Liver (tissue), 9 donors: ENCODE measurements around the gene C1D. TPM values are rescaled to one million over a fixed set of nuclear protein-coding genes. Genes with fewer than 3 reads are reported as not detected.

Experiments
- DNase-seq: peaks from one replicate; pipeline ENCODE4 v3.0.0-alpha.2; 2017; ENCODE audit warnings: low spot score
- H3K27ac ChIP-seq, 2 donors: one replicate each; pipeline ENCODE4 v1.7.0; 2013; ENCODE audit warnings: inconsistent platforms in 2 of 2, low read length in 2 of 2, control low read depth in 1 of 2, low read depth in 1 of 2, mild to moderate bottlenecking in 1 of 2
- H3K27me3 ChIP-seq, 4 donors: one replicate each; pipeline versions ENCODE4 v1.6.1 to v1.7.0; 2013; ENCODE audit warnings: low read length in 3 of 4, inconsistent platforms in 1 of 4, mild to moderate bottlenecking in 1 of 4, moderate library complexity in 1 of 4; ENCODE audit not compliant: control insufficient read depth in 4 of 4, insufficient read depth in 4 of 4
- H3K36me3 ChIP-seq, 4 donors: one replicate each; pipeline versions ENCODE4 v1.6.1 to v1.7.0; 2013; ENCODE audit warnings: low read length in 3 of 4, mild to moderate bottlenecking in 3 of 4, low read depth in 1 of 4, moderate library complexity in 1 of 4; ENCODE audit not compliant: control insufficient read depth in 4 of 4, insufficient read depth in 3 of 4
- H3K4me1 ChIP-seq, 4 donors: one replicate each; pipeline versions ENCODE4 v1.6.1 to v1.7.0; 2013; ENCODE audit warnings: low read length in 3 of 4, mild to moderate bottlenecking in 3 of 4, moderate library complexity in 1 of 4; ENCODE audit not compliant: control insufficient read depth in 4 of 4, insufficient read depth in 4 of 4
- H3K4me3 ChIP-seq, 3 donors: one replicate each; pipeline versions ENCODE4 v1.6.1 to v1.7.0; 2013; ENCODE audit warnings: low read length in 3 of 3, control low read depth in 1 of 3, low read depth in 1 of 3, mild to moderate bottlenecking in 1 of 3
- H3K9ac ChIP-seq, 2 donors: one replicate each; pipeline ENCODE4 v1.7.0; 2013; ENCODE audit warnings: low read length in 2 of 2, mild to moderate bottlenecking in 2 of 2, moderate library complexity in 2 of 2, control low read depth in 1 of 2, low read depth in 1 of 2
- H3K9me3 ChIP-seq, 4 donors: one replicate each; pipeline versions ENCODE4 v1.6.1 to v1.7.0; 2013; ENCODE audit warnings: low read length in 3 of 4; ENCODE audit not compliant: control insufficient read depth in 4 of 4
- EGR1 ChIP-seq, 2 donors: IDR thresholded peaks; 2 replicates each; pipeline ENCODE4 v1.6.1; 2016 to 2018; ENCODE audit warnings: antibody characterized with exemption in 2 of 2, low read depth in 2 of 2
- FOXA1 ChIP-seq: IDR thresholded peaks from 2 replicates; pipeline ENCODE4 v1.6.1; 2016; ENCODE audit warnings: antibody characterized with exemption
- FOXA2 ChIP-seq: IDR thresholded peaks from 2 replicates; pipeline ENCODE4 v1.6.1; 2016; ENCODE audit warnings: antibody characterized with exemption
- GABPA ChIP-seq, 2 donors: IDR thresholded peaks in 1 of 2; conservative IDR thresholded peaks in 1 of 2; 2 replicates each; pipeline ENCODE4 v1.6.1; 2016; ENCODE audit warnings: antibody characterized with exemption in 2 of 2, mild to moderate bottlenecking in 1 of 2, moderate library complexity in 1 of 2
- HNF4A ChIP-seq, 2 donors: conservative IDR thresholded peaks; 2 replicates each; pipeline ENCODE4 v1.6.1; 2016; ENCODE audit warnings: antibody characterized with exemption in 2 of 2, mild to moderate bottlenecking in 2 of 2
- HNF4G ChIP-seq: IDR thresholded peaks from 2 replicates; pipeline ENCODE4 v1.6.1; 2016; ENCODE audit warnings: antibody characterized with exemption
- JUND ChIP-seq, 2 donors: IDR thresholded peaks; 2 replicates each; pipeline ENCODE4 v1.6.1; 2016; ENCODE audit warnings: antibody characterized with exemption in 2 of 2
- NR2F2 ChIP-seq: IDR thresholded peaks from 2 replicates; pipeline ENCODE4 v1.6.1; 2016; ENCODE audit warnings: antibody characterized with exemption
- RAD21 ChIP-seq, 2 donors: IDR thresholded peaks; 2 replicates each; pipeline ENCODE4 v1.6.1; 2016; ENCODE audit warnings: antibody characterized with exemption in 2 of 2, mild to moderate bottlenecking in 2 of 2
- RXRA ChIP-seq, 2 donors: IDR thresholded peaks; 2 replicates each; pipeline ENCODE4 v1.6.1; 2017 to 2018; ENCODE audit warnings: antibody characterized with exemption in 2 of 2, mild to moderate bottlenecking in 1 of 2
- SP1 ChIP-seq: IDR thresholded peaks from 2 replicates; pipeline ENCODE4 v1.6.1; 2018; ENCODE audit warnings: antibody characterized with exemption, mild to moderate bottlenecking
- TAF1 ChIP-seq: conservative IDR thresholded peaks from 2 replicates; pipeline ENCODE4 v1.6.1; 2016; ENCODE audit warnings: antibody characterized with exemption, mild to moderate bottlenecking
- YY1 ChIP-seq: IDR thresholded peaks from 2 replicates; pipeline ENCODE4 v1.6.1; 2016; ENCODE audit warnings: antibody characterized with exemption, mild to moderate bottlenecking
- WGBS: extraction: QIAGEN DNeasy Blood & Tissue Kit; methylation state at CpG from one replicate; pipeline ENCODE4 v1.1.7; 2013; 5-methylcytosine and 5-hydroxymethylcytosine counted together
- polyA plus RNA-seq, 2 donors: library from polyadenylated mRNA; stranded (reverse) in 1 of 2; unstranded in 1 of 2; fragments of 200-250 nt in 1 of 2; fragments of >200 nt in 1 of 2; fragmentation: Nextera tagmentation in 1 of 2; extraction: Ambion mirVana in 1 of 2; gene quantifications; one replicate each; pipeline versions ENCODE4 v1.2.1 to v1.2.3, GENCODE V29; 2013 to 2015
- total RNA-seq, 2 donors: library from RNA; depleted of rRNA; stranded (reverse); fragments of >200 nt; gene quantifications; one replicate each; pipeline ENCODE4 v1.2.3, GENCODE V29; 2014
- TF ChIP-seq, protein P1 (sequence below): IDR thresholded peaks from 2 replicates; pipeline ENCODE4 v1.6.1; 2016; ENCODE audit warnings: antibody characterized with exemption
- TF ChIP-seq, protein P2 (sequence below): IDR thresholded peaks from 2 replicates; pipeline ENCODE4 v1.6.1; 2016; ENCODE audit warnings: antibody characterized with exemption, mild to moderate bottlenecking
- TF ChIP-seq, protein P3 (sequence below): IDR thresholded peaks from 2 replicates; pipeline ENCODE4 v1.6.1; 2016; ENCODE audit warnings: antibody characterized with exemption
- TF ChIP-seq, protein P4 (sequence below): IDR thresholded peaks from 2 replicates; pipeline ENCODE4 v1.6.1; 2016; ENCODE audit warnings: antibody characterized with exemption
- TF ChIP-seq, protein P5 (sequence below): fragments of 150-350 bp; IDR thresholded peaks from 2 replicates; pipeline ENCODE4 v1.5.1; 2017; ENCODE audit warnings: improper control_type of control experiment, low read depth, low read length; ENCODE audit not compliant: missing input control
- donor health status: healthy.
- donor health status: healthy.
- donor health status: healthy.
- donor health status: healthy.
- donor health status: healthy.

C1D gene
- total and polyA plus RNA-seq, 4 donors: 15.6 to 31.0 (median 18.9) TPM

DNA sequence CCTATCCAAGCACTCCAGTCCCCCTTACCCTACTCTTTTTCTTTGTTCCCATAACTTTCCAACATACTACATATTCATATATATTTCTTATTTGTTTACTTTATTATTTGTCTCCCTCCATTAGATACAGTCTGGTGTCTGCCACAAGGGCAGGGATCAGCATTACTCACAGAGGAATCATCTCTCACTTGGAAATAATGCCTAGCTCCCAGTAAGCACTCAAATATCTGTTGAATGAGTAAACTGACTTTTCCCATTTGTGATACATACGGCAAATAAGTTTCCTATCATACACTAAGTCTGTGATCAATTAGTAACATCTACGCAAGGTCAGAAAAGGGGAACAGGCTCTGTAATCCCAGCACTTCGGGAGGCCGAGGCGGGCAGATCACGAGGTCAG is 18.7 kb downstream of the C1D start:
- H3K27ac ChIP-seq: no peak overlapping the region
- 94% methylated on average over 6 of the region's 6 CpGs for WGBS
- H3K9me3 ChIP-seq: no peaks in the 10 kb centered on the region
- H3K4me1 ChIP-seq: no peaks in the 10 kb centered on the region
- TF ChIP-seq JUND (IDR thresholded peaks at IDR 0.05) (no peak), FOXA2 (no peak), TAF1 (no peak), GABPA (IDR thresholded peaks at IDR 0.05 in 1 of 2, conservative IDR thresholded peaks at IDR 0.05 in 1 of 2) (no peak), YY1 (no peak), RXRA (IDR thresholded peaks at IDR 0.05) (no peak), FOXA1 (no peak), NR2F2 (no peak)
- TF ChIP-seq, protein P1, sequence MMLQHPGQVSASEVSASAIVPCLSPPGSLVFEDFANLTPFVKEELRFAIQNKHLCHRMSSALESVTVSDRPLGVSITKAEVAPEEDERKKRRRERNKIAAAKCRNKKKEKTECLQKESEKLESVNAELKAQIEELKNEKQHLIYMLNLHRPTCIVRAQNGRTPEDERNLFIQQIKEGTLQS: no peak
- TF ChIP-seq, protein P2, sequence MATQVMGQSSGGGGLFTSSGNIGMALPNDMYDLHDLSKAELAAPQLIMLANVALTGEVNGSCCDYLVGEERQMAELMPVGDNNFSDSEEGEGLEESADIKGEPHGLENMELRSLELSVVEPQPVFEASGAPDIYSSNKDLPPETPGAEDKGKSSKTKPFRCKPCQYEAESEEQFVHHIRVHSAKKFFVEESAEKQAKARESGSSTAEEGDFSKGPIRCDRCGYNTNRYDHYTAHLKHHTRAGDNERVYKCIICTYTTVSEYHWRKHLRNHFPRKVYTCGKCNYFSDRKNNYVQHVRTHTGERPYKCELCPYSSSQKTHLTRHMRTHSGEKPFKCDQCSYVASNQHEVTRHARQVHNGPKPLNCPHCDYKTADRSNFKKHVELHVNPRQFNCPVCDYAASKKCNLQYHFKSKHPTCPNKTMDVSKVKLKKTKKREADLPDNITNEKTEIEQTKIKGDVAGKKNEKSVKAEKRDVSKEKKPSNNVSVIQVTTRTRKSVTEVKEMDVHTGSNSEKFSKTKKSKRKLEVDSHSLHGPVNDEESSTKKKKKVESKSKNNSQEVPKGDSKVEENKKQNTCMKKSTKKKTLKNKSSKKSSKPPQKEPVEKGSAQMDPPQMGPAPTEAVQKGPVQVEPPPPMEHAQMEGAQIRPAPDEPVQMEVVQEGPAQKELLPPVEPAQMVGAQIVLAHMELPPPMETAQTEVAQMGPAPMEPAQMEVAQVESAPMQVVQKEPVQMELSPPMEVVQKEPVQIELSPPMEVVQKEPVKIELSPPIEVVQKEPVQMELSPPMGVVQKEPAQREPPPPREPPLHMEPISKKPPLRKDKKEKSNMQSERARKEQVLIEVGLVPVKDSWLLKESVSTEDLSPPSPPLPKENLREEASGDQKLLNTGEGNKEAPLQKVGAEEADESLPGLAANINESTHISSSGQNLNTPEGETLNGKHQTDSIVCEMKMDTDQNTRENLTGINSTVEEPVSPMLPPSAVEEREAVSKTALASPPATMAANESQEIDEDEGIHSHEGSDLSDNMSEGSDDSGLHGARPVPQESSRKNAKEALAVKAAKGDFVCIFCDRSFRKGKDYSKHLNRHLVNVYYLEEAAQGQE: no peak
- TF ChIP-seq, protein P3, sequence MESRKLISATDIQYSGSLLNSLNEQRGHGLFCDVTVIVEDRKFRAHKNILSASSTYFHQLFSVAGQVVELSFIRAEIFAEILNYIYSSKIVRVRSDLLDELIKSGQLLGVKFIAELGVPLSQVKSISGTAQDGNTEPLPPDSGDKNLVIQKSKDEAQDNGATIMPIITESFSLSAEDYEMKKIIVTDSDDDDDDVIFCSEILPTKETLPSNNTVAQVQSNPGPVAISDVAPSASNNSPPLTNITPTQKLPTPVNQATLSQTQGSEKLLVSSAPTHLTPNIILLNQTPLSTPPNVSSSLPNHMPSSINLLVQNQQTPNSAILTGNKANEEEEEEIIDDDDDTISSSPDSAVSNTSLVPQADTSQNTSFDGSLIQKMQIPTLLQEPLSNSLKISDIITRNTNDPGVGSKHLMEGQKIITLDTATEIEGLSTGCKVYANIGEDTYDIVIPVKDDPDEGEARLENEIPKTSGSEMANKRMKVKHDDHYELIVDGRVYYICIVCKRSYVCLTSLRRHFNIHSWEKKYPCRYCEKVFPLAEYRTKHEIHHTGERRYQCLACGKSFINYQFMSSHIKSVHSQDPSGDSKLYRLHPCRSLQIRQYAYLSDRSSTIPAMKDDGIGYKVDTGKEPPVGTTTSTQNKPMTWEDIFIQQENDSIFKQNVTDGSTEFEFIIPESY: no peak
- no peak for DNase-seq
- H3K27me3 ChIP-seq: no peaks in the 10 kb centered on the region
- no peak overlapping the region for H3K9ac ChIP-seq
- no peak overlapping the region for H3K4me3 ChIP-seq
- peaks cover 0 to 9% (median under 1%) of the 10 kb centered on the region in 4 donors for H3K36me3 ChIP-seq

DNA sequence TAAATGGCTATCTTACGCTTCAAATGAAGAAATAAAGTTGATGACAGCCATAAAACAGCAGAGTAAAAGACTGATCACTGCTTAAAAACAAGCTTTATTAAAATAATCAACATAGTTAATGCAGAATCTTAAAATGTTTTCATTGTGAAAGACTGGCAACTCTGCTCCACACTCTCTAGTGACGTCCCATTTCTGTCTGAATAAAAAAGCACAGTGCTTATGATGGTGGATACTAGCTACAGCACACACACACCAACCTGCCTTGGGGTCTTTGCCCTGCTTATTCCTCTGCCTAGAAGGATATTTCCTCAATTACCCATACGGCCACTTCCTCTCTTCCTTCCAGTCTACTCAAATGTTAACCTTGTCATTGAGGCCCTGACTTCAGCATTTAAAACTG is 19.1 kb downstream of the C1D start:
- Histone ChIP-seq H3K4me1 (no peaks in the 10 kb centered on the region), H3K27ac (no peak overlapping the region), H3K27me3 (no peaks in the 10 kb centered on the region), H3K4me3 (no peak overlapping the region), H3K9ac (no peak overlapping the region), H3K9me3 (no peaks in the 10 kb centered on the region), H3K36me3 (peaks cover 0 to 9% (median under 1%) of the 10 kb centered on the region in 4 donors)
- no peak for TF ChIP-seq JUND (IDR thresholded peaks at IDR 0.05)
- TF ChIP-seq RAD21 (IDR thresholded peaks at IDR 0.05): no peak
- TF ChIP-seq NR2F2: no peak
- TF ChIP-seq, protein P4, sequence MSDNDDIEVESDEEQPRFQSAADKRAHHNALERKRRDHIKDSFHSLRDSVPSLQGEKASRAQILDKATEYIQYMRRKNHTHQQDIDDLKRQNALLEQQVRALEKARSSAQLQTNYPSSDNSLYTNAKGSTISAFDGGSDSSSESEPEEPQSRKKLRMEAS: no peak
- TF ChIP-seq, protein P1: no peak
- no peak for TF ChIP-seq YY1
- no peak for TF ChIP-seq GABPA (IDR thresholded peaks at IDR 0.05 in 1 of 2, conservative IDR thresholded peaks at IDR 0.05 in 1 of 2)
- no peak for TF ChIP-seq EGR1 (IDR thresholded peaks at IDR 0.05; ENCODE audit: low read depth in 2 of 2)
- no peak for TF ChIP-seq FOXA2
- TF ChIP-seq, protein P2: no peak
- no peak for TF ChIP-seq RXRA (IDR thresholded peaks at IDR 0.05)
- TF ChIP-seq, protein P3: no peak
- TF ChIP-seq TAF1: no peak
- no peak for TF ChIP-seq SP1
- TF ChIP-seq, protein P5, sequence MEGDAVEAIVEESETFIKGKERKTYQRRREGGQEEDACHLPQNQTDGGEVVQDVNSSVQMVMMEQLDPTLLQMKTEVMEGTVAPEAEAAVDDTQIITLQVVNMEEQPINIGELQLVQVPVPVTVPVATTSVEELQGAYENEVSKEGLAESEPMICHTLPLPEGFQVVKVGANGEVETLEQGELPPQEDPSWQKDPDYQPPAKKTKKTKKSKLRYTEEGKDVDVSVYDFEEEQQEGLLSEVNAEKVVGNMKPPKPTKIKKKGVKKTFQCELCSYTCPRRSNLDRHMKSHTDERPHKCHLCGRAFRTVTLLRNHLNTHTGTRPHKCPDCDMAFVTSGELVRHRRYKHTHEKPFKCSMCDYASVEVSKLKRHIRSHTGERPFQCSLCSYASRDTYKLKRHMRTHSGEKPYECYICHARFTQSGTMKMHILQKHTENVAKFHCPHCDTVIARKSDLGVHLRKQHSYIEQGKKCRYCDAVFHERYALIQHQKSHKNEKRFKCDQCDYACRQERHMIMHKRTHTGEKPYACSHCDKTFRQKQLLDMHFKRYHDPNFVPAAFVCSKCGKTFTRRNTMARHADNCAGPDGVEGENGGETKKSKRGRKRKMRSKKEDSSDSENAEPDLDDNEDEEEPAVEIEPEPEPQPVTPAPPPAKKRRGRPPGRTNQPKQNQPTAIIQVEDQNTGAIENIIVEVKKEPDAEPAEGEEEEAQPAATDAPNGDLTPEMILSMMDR: no peak
- no peak for TF ChIP-seq FOXA1
- no peak for TF ChIP-seq HNF4G
- no peak for TF ChIP-seq HNF4A (conservative IDR thresholded peaks at IDR 0.05)
- no peak for DNase-seq
- 95% methylated on average over 3 of the region's 3 CpGs for WGBS
